DOHH2 (cell line): Measurements from ENCODE around the gene ECE1.

Experiments
- CTCF ChIP-seq: fragments of 200-600 bp; sonication (generic); IDR thresholded peaks from one replicate; pipeline ENCODE4 v1.5.1; 2014; ENCODE audit warnings: antibody characterized with exemption, mild to moderate bottlenecking, low read depth, low read length; ENCODE audit not compliant: poor library complexity, severe bottlenecking
- EZH2phosphoT487 ChIP-seq: fragments of 200-600 bp; sonication (generic); IDR thresholded peaks from 2 replicates; pipeline ENCODE4 v1.6.1; 2017; ENCODE audit warnings: borderline replicate concordance, mild to moderate bottlenecking, antibody characterized with exemption, low read length, moderate library complexity, mixed read lengths

DNA sequence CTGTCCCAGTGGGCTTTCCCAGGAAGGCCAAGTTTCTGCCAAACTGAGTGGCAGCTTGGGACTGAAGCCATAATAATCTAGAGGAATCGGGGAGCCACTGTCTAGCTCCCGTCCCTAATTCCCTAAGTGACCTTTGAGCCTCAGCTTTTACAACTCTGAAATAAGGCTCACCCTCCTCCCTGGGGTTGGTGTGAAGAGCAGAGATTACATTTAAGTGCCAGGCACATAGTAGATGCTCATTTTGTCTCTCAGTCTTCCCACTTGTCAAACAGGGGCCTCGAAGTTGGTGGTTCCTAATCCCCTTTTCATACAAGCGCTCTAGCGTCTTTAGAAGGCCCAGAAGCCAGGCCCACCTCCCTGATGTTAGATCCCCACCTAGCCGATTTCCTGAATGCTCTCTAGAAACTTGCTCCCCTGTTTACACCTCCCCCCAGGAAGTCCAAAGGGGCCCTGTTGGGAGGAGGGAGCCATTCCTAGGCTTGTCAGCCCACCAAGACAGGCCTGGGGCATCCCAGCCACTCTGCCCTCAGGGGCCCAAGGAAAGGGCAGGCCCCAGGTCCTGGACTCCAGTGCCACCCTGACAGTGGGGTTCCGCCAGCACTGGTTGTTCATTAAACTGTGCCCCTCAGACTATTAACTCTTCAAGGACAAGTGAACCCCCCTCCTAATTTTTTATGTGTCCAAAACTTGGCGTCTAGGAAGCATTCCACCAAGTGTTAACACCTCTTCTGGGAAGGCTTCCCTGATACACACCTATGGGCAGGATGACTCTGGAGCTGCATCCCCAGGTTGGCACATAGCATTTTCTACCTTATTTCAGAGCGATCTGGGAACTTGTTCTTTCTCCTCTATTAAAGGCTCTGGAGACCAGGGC, 49.3 kb upstream of the ECE1 start:
- TF ChIP-seq CTCF (no peak), EZH2phosphoT487 (no peak)
